ENCODE results near the gene MAP4K4.
A peak's percentile ranks its signal among the peaks of the same experiment; 100 is the strongest.

The MAP4K4 gene

GRCh38 chr2:101889460-101890098, 192.1 kb downstream of the MAP4K4 start:
- intact Hi-C loops (cut with micrococcal nuclease): loop anchor here (10.0 kb wide), 1 partner anchor 555 kb away; no protein-coding TSS in a partner anchor
- H3K27me3 Mint-ChIP-seq: no peaks in the 10 kb centered on the region
- peaks cover 9% of the 10 kb centered on the region for H3K9me3 Mint-ChIP-seq
- no peak overlapping the region for H3K4me3 Mint-ChIP-seq
- H3K27ac Mint-ChIP-seq: no peak overlapping the region
- peaks cover 78% of the 10 kb centered on the region for H3K36me3 Mint-ChIP-seq (ENCODE audit: low read depth)
- H3K4me1 Mint-ChIP-seq (ENCODE audit: low read depth): peaks cover 39% of the 10 kb centered on the region

DNA sequence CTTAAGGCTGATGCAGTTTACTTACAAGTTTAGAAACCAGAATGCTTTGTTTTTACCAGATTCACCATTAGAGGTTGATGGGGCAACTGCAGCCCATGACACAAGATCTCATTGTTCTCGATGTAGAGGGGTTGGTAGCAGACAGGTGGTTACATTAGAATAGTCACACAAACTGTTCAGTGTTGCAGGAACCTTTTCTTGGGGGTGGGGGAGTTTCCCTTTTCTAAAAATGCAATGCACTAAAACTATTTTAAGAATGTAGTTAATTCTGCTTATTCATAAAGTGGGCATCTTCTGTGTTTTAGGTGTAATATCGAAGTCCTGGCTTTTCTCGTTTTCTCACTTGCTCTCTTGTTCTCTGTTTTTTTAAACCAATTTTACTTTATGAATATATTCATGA, 194.9 kb downstream of the MAP4K4 start:
- no peak overlapping the region for H3K27ac Mint-ChIP-seq
- peaks cover 28% of the 10 kb centered on the region for H3K4me1 Mint-ChIP-seq (ENCODE audit: low read depth)
- H3K9me3 Mint-ChIP-seq: peaks cover 9% of the 10 kb centered on the region
- intact Hi-C loops (cut with micrococcal nuclease): no loop called here
- H3K27me3 Mint-ChIP-seq: no peaks in the 10 kb centered on the region
- H3K4me3 Mint-ChIP-seq: no peak overlapping the region
- H3K36me3 Mint-ChIP-seq (ENCODE audit: low read depth): peaks cover 62% of the 10 kb centered on the region

- peaks cover 58% of the 10 kb centered on the region for H3K36me3 Mint-ChIP-seq (ENCODE audit: low read depth)
- intact Hi-C loops (cut with micrococcal nuclease): no loop called here
- H3K4me1 Mint-ChIP-seq (ENCODE audit: low read depth): peaks cover 32% of the 10 kb centered on the region
- peaks cover 22% of the 10 kb centered on the region for H3K9me3 Mint-ChIP-seq
- H3K27ac Mint-ChIP-seq: no peak overlapping the region
- H3K4me3 Mint-ChIP-seq: no peak overlapping the region
- H3K27me3 Mint-ChIP-seq: no peaks in the 10 kb centered on the region
Measured at GRCh38 chr2:101893681-101894381, 196.3 kb downstream of the MAP4K4 start.

DNA sequence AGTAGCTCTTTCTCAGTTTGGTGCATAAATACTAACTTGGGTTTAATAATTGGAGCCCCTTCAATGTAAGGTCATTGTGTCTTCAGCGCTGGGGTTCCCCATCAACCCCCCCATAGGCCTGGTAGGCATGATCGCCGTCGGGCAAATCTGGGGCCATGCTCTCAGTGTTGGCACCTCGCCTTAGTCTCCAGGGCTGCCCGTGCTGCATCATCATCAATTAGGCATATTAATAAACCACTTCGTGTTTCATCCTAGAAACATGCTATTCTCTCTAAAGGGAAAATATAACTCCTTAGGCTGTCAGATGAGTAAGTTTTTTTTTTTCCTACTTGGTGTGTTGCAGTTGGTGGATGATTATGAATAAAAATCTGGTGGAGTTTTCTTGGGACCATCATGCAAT, 197.5 kb downstream of the MAP4K4 start:
- no peaks in the 10 kb centered on the region for H3K27me3 Mint-ChIP-seq
- intact Hi-C loops (cut with micrococcal nuclease): loop anchor here (5.0 kb wide), 1 partner anchor 47 kb away; no protein-coding TSS in a partner anchor
- H3K36me3 Mint-ChIP-seq (ENCODE audit: low read depth): peaks cover 49% of the 10 kb centered on the region
- H3K4me1 Mint-ChIP-seq (ENCODE audit: low read depth): peaks cover 30% of the 10 kb centered on the region
- no peak overlapping the region for H3K4me3 Mint-ChIP-seq
- no peak overlapping the region for H3K27ac Mint-ChIP-seq
- H3K9me3 Mint-ChIP-seq: peaks cover 23% of the 10 kb centered on the region

DNA sequence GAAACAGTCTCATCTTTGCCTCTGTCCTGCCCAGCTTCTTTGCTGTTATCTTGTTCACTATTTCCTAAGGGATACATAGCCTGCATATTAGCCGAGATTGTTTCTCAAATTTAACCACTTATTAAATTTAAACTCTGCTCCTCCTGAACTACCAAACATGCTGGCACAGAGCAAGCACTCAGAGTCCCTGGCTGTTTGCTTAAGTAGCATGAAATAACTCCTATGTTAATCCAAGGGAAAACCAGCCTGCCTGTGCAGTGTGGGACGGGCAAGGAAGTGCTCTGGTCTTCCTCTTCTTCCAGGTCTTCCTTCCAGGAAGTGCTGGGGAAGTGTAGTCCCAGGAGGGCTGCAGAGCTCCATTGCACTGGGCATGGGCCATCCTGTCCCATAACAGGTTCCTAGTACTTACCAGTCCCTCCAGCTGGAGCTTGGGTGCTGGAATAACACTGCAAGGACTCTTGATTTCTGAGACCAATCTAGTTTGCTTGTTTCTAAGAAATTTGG, 198.4 kb downstream of the MAP4K4 start:
- peaks cover 47% of the 10 kb centered on the region for H3K36me3 Mint-ChIP-seq (ENCODE audit: low read depth)
- H3K4me3 Mint-ChIP-seq: no peak overlapping the region
- H3K4me1 Mint-ChIP-seq (ENCODE audit: low read depth): peaks cover 35% of the 10 kb centered on the region
- no peaks in the 10 kb centered on the region for H3K27me3 Mint-ChIP-seq
- peaks cover 23% of the 10 kb centered on the region for H3K9me3 Mint-ChIP-seq
- no peak overlapping the region for H3K27ac Mint-ChIP-seq
- intact Hi-C loops (cut with micrococcal nuclease): loop anchor here (5.0 kb wide), 1 partner anchor 46 kb away; no protein-coding TSS in a partner anchor

- Mint-ChIP-seq H3K4me1 (ENCODE audit: low read depth) (peaks cover 27% of the 10 kb centered on the region), H3K36me3 (ENCODE audit: low read depth) (peaks cover 37% of the 10 kb centered on the region), H3K27ac (no peak overlapping the region), H3K9me3 (peaks cover 27% of the 10 kb centered on the region), H3K4me3 (no peak overlapping the region), H3K27me3 (no peaks in the 10 kb centered on the region)
- intact Hi-C loops (cut with micrococcal nuclease): loop anchor here (5.0 kb wide), 1 partner anchor 45 kb away; no protein-coding TSS in a partner anchor
Measured at GRCh38 chr2:101897301-101897700, 199.8 kb downstream of the MAP4K4 start.

DNA sequence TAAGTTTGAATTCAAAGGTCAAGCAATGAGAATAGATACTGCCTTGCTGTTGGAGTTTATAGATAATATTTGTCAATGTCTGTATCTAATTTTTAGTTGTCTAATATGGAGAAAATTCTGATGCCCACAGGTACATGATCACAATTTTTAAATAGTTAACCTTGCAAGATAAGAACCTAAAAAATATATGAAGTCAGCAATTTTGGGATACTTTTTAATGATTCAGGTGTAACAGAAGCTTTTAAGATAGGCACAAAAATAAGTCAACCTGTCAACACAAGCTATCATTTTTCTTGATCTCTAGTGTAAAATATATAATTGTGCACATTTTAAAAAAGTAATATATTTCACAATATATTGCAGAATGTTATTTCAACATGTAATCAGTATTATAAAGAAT, 201.8 kb downstream of the MAP4K4 start:
- Mint-ChIP-seq H3K36me3 (ENCODE audit: low read depth) (peaks cover 19% of the 10 kb centered on the region), H3K9me3 (peaks cover 29% of the 10 kb centered on the region), H3K27ac (no peak overlapping the region), H3K4me1 (ENCODE audit: low read depth) (peaks cover 25% of the 10 kb centered on the region), H3K27me3 (no peaks in the 10 kb centered on the region), H3K4me3 (no peak overlapping the region)
- intact Hi-C loops (cut with micrococcal nuclease): loop anchor here (5.0 kb wide), 1 partner anchor 43 kb away; no protein-coding TSS in a partner anchor

- intact Hi-C loops (cut with micrococcal nuclease): loop anchor here (5.0 kb wide), 1 partner anchor 42 kb away; no protein-coding TSS in a partner anchor
Measured at GRCh38 chr2:101899871-101900270, 202.4 kb downstream of the MAP4K4 start.

DNA sequence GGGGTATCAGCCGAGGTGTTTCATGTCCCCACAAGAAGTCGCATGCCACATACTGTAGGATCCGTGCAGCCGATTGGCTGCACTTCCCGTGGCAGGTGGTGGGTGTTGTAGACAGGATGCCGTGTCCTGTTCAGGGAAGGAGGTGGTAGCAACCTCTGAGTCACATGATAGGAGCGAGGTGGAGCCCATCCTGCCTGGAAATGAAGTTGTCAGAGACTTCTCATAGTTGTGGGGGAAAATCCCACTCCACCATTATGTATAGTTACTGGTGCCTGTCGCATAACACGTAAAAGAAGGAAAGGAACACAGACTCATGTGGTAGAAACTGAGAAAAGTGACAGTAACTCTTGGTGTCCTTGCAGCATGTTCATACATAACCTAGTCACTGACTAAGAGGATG, 202.9 kb downstream of the MAP4K4 start:
- Mint-ChIP-seq H3K4me3 (no peak overlapping the region), H3K36me3 (ENCODE audit: low read depth) (peaks cover 25% of the 10 kb centered on the region), H3K4me1 (ENCODE audit: low read depth) (peaks cover 25% of the 10 kb centered on the region), H3K9me3 (peaks cover 40% of the 10 kb centered on the region), H3K27ac (no peak overlapping the region), H3K27me3 (no peaks in the 10 kb centered on the region)
- intact Hi-C loops (cut with micrococcal nuclease): no loop called here

More at GRCh38 chr2:101899871-101900270, 202.4 kb downstream of the MAP4K4 start:
- H3K4me3 Mint-ChIP-seq: no peak overlapping the region
- peaks cover 25% of the 10 kb centered on the region for H3K4me1 Mint-ChIP-seq (ENCODE audit: low read depth)
- no peaks in the 10 kb centered on the region for H3K27me3 Mint-ChIP-seq
- no peak overlapping the region for H3K27ac Mint-ChIP-seq
- peaks cover 35% of the 10 kb centered on the region for H3K9me3 Mint-ChIP-seq
- peaks cover 23% of the 10 kb centered on the region for H3K36me3 Mint-ChIP-seq (ENCODE audit: low read depth)

DNA sequence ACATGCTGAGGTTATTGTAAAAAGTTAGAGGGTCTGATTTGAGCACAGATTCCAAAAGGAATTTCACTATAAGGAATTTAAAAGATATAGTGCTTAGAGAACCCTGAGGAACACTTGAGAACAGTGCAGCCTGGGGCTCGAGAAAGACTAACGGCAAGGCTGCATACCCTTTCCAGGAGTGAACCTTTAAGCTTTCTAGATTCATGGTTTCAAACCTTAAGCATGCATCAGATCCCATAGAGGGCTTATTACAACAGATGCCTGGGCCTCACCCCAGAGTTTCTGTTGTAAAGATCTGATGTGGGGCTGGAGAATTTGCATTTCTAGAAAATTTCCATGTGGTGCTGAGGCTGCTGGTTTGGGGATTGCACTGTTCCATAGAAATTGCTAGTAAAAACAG, 203.7 kb downstream of the MAP4K4 start:
- Mint-ChIP-seq H3K27ac (no peak overlapping the region), H3K27me3 (no peaks in the 10 kb centered on the region), H3K4me1 (ENCODE audit: low read depth) (peaks cover 25% of the 10 kb centered on the region), H3K9me3 (peaks cover 49% of the 10 kb centered on the region), H3K36me3 (ENCODE audit: low read depth) (peaks cover 34% of the 10 kb centered on the region), H3K4me3 (no peak overlapping the region)
- intact Hi-C loops (cut with micrococcal nuclease): no loop called here

- H3K27me3 Mint-ChIP-seq: no peaks in the 10 kb centered on the region
- H3K27ac Mint-ChIP-seq: no peak overlapping the region
- intact Hi-C loops (cut with micrococcal nuclease): no loop called here
- H3K9me3 Mint-ChIP-seq: peaks cover 58% of the 10 kb centered on the region
- H3K4me1 Mint-ChIP-seq (ENCODE audit: low read depth): peaks cover 25% of the 10 kb centered on the region
- no peak overlapping the region for H3K4me3 Mint-ChIP-seq
- peaks cover 37% of the 10 kb centered on the region for H3K36me3 Mint-ChIP-seq (ENCODE audit: low read depth)
Measured at GRCh38 chr2:101902169-101902568, 204.7 kb downstream of the MAP4K4 start.

GRCh38 chr2:101904916-101905315, 207.4 kb downstream of the MAP4K4 start:
- intact Hi-C loops (cut with micrococcal nuclease): no loop called here
- Mint-ChIP-seq H3K9me3 (peaks cover 62% of the 10 kb centered on the region), H3K27me3 (no peaks in the 10 kb centered on the region), H3K4me3 (no peak overlapping the region), H3K4me1 (ENCODE audit: low read depth) (peaks cover 16% of the 10 kb centered on the region), H3K27ac (no peak overlapping the region), H3K36me3 (ENCODE audit: low read depth) (peaks cover 42% of the 10 kb centered on the region)

GRCh38 chr2:101905746-101906336, 208.3 kb downstream of the MAP4K4 start:
- Mint-ChIP-seq H3K36me3 (ENCODE audit: low read depth) (peaks cover 52% of the 10 kb centered on the region), H3K9me3 (peaks cover 71% of the 10 kb centered on the region), H3K27ac (no peak overlapping the region), H3K4me3 (no peak overlapping the region), H3K27me3 (no peaks in the 10 kb centered on the region), H3K4me1 (ENCODE audit: low read depth) (peaks cover 15% of the 10 kb centered on the region)
- intact Hi-C loops (cut with micrococcal nuclease): no loop called here

- H3K27me3 Mint-ChIP-seq: no peaks in the 10 kb centered on the region
- intact Hi-C loops (cut with micrococcal nuclease): loop anchor here (5.0 kb wide), 1 partner anchor 48 kb away; no protein-coding TSS in a partner anchor
- peaks cover 51% of the 10 kb centered on the region for H3K36me3 Mint-ChIP-seq (ENCODE audit: low read depth)
- no peak overlapping the region for H3K4me3 Mint-ChIP-seq
- H3K27ac Mint-ChIP-seq: peak overlapping the region; percentile 62
- peaks cover 53% of the 10 kb centered on the region for H3K9me3 Mint-ChIP-seq
- peaks cover 27% of the 10 kb centered on the region for H3K4me1 Mint-ChIP-seq (ENCODE audit: low read depth)
Measured at GRCh38 chr2:101909760-101910159, 212.3 kb downstream of the MAP4K4 start.

Data from dendritic cell treated with granulocyte-macrophage colony-stimulating factor and Interleukin-4, amounts not matched to agents 40 ng/mL and 50 ng/mL, for 4 days (primary cell).